GM12865 (cell line): ENCODE measurements around the gene ACVR2A.
A peak's percentile ranks its signal among the peaks of the same experiment; 100 is the strongest.

Source experiments
- DNase-seq: peaks from one replicate; pipeline ENCODE4 v3.0.0; 2010; ENCODE audit warnings: low read depth
- H3K4me3 ChIP-seq: 2 replicates; pipeline ENCODE4 v1.5.1; 2011; ENCODE audit warnings: mild to moderate bottlenecking, low read depth, low read length, control low read depth
- CTCF ChIP-seq: IDR thresholded peaks from 2 replicates; pipeline ENCODE4 v1.5.1; 2011; ENCODE audit warnings: low read length, control low read depth, low read depth, inconsistent platforms; ENCODE audit not compliant: insufficient read depth; ENCODE audit errors: missing control alignments

The ACVR2A gene

GRCh38 chr2:147937744-147938349 is 93.0 kb downstream of the ACVR2A start:
- peak; percentile 21 for DNase-seq
- TF ChIP-seq CTCF = peak; percentile 68
- no peak overlapping the region for H3K4me3 ChIP-seq

- TF ChIP-seq CTCF = no peak
- H3K4me3 ChIP-seq = no peak overlapping the region
- DNase-seq = no peak
These were observed 94.5 kb downstream of the ACVR2A start for GRCh38 chr2:147939313-147939712.

- no peak overlapping the region for H3K4me3 ChIP-seq
- DNase-seq = no peak
- no peak for TF ChIP-seq CTCF
These were observed 100.8 kb downstream of the ACVR2A start for GRCh38 chr2:147945660-147946059.

- no peak for TF ChIP-seq CTCF
- no peak for DNase-seq
- H3K4me3 ChIP-seq = no peak overlapping the region
These were observed 107.3 kb downstream of the ACVR2A start for GRCh38 chr2:147952118-147952517.

- H3K4me3 ChIP-seq = no peak overlapping the region
- TF ChIP-seq CTCF = no peak
- DNase-seq = no peak
These were observed 123.7 kb downstream of the ACVR2A start for GRCh38 chr2:147968571-147968970.

- no peak for DNase-seq
- no peak for TF ChIP-seq CTCF
- no peak overlapping the region for H3K4me3 ChIP-seq
These were observed 131.3 kb downstream of the ACVR2A start for GRCh38 chr2:147976102-147976501.

- no peak overlapping the region for H3K4me3 ChIP-seq
- DNase-seq = no peak
- TF ChIP-seq CTCF = no peak
These were observed 132.8 kb downstream of the ACVR2A start for GRCh38 chr2:147977679-147978078.
